Neural cell (in vitro differentiated cells): ENCODE measurements around the gene CENPS. TPM values are rescaled to one million over a fixed set of nuclear protein-coding genes. Genes with fewer than 3 reads are reported as not detected.

Experiments used
- H2AFZ ChIP-seq: fragments of 200-600, 300-800 bp; sonication (generic), shearing (Covaris generic); 2 replicates; pipeline ENCODE4 v1.6.0; 2014; ENCODE audit warnings: low read depth, mild to moderate bottlenecking, antibody characterized with exemption, low read length, moderate library complexity
- H3F3A ChIP-seq: fragments of 200-600 bp; shearing (Covaris generic); 2 replicates; pipeline ENCODE4 v1.6.1; 2016; ENCODE audit warnings: mild to moderate bottlenecking, moderate library complexity, mixed read lengths, antibody characterized with exemption, low read length; ENCODE audit not compliant: insufficient read depth, poor library complexity, severe bottlenecking
- H3K27ac ChIP-seq: fragments of 200-600, 300-800 bp; sonication (generic), shearing (Covaris generic); 2 replicates; pipeline ENCODE4 v1.5.1; 2014; ENCODE audit warnings: mild to moderate bottlenecking, low read length, moderate library complexity
- H3K27me3 ChIP-seq: fragments of 300-800, 200-600 bp; sonication (generic), shearing (Covaris generic); 2 replicates; pipeline ENCODE4 v1.6.0; 2014; ENCODE audit warnings: mild to moderate bottlenecking, low read depth, low read length, moderate library complexity; ENCODE audit not compliant: insufficient read depth
- H3K36me3 ChIP-seq: fragments of 300-800, 200-600 bp; sonication (generic), shearing (Covaris generic); 2 replicates; pipeline ENCODE4 v1.5.1; 2014; ENCODE audit warnings: mild to moderate bottlenecking, antibody characterized with exemption, low read length, moderate library complexity; ENCODE audit not compliant: insufficient read depth
- H3K4me2 ChIP-seq: fragments of 300-800, 200-600 bp; sonication (generic), shearing (Covaris generic); 2 replicates; pipeline ENCODE4 v1.6.0; 2014; ENCODE audit warnings: mild to moderate bottlenecking, low read length
- H3K4me3 ChIP-seq: fragments of 300-800, 200-600 bp; sonication (generic), shearing (Covaris generic); 2 replicates; pipeline ENCODE4 v1.5.1; 2014; ENCODE audit warnings: mild to moderate bottlenecking, low read length, moderate library complexity
- H3K79me2 ChIP-seq: fragments of 200-600 bp; shearing (Covaris generic); replicated peaks from 2 replicates; pipeline ENCODE4 v1.6.0; 2014; ENCODE audit warnings: mild to moderate bottlenecking, low read length, moderate library complexity; ENCODE audit not compliant: insufficient read depth
- H3K9ac ChIP-seq: fragments of 300-800, 200-600 bp; sonication (generic), shearing (Covaris generic); 2 replicates; pipeline ENCODE4 v1.6.1; 2016; ENCODE audit warnings: mild to moderate bottlenecking, low read length, mixed read lengths
- H3K9me2 ChIP-seq: fragments of 200-600 bp; shearing (Covaris generic); 2 replicates; pipeline ENCODE4 v1.6.1; 2016; ENCODE audit warnings: mild to moderate bottlenecking, low read length, mixed read lengths; ENCODE audit not compliant: insufficient read depth
- H3K9me3 ChIP-seq: fragments of 200-600, 300-800 bp; sonication (generic), shearing (Covaris generic); 2 replicates; pipeline ENCODE4 v1.6.1; 2016; ENCODE audit warnings: mild to moderate bottlenecking, mixed run types, low read length, moderate library complexity, mixed read lengths
- H4K20me1 ChIP-seq: fragments of 200-600 bp; shearing (Covaris generic); 2 replicates; pipeline ENCODE4 v1.6.1; 2016; ENCODE audit warnings: mild to moderate bottlenecking, mixed run types; ENCODE audit not compliant: insufficient read depth
- EP300 ChIP-seq: fragments of 450-650 bp; conservative IDR thresholded peaks from 2 replicates; pipeline ENCODE4 v1.6.1; 2014; ENCODE audit warnings: antibody characterized with exemption, mild to moderate bottlenecking, moderate library complexity; ENCODE audit not compliant: poor library complexity, severe bottlenecking
- EZH2 ChIP-seq: fragments of 200-600, 300-800 bp; shearing (Covaris generic), sonication (generic); IDR thresholded peaks from 2 replicates; pipeline ENCODE4 v1.6.1; 2014; ENCODE audit warnings: antibody characterized with exemption, low read length, borderline replicate concordance, mild to moderate bottlenecking; ENCODE audit not compliant: insufficient read depth, poor library complexity, severe bottlenecking
- MXI1 ChIP-seq: fragments of 450-650 bp; conservative IDR thresholded peaks from 2 replicates; pipeline ENCODE4 v1.6.1; 2014; ENCODE audit warnings: antibody characterized with exemption, mild to moderate bottlenecking; ENCODE audit not compliant: poor library complexity, severe bottlenecking
- POLR2AphosphoS5 ChIP-seq: IDR thresholded peaks from 2 replicates; pipeline ENCODE4 v1.6.1; 2012
- RAD21 ChIP-seq: fragments of 450-650 bp; conservative IDR thresholded peaks from 2 replicates; pipeline ENCODE4 v1.6.1; 2014; ENCODE audit warnings: antibody characterized with exemption, mild to moderate bottlenecking, moderate library complexity
- SMC3 ChIP-seq: fragments of 450-650 bp; conservative IDR thresholded peaks from 2 replicates; pipeline ENCODE4 v1.6.1; 2014; ENCODE audit warnings: antibody characterized with exemption, mild to moderate bottlenecking, moderate library complexity; ENCODE audit not compliant: poor library complexity
- TAF1 ChIP-seq: IDR thresholded peaks from 2 replicates; pipeline ENCODE4 v1.6.1; 2012; ENCODE audit warnings: low read depth
- polyA plus RNA-seq: library from polyadenylated mRNA; depleted of rRNA; stranded (reverse); fragments of >200 nt; gene quantifications from 2 replicates; pipeline ENCODE4 v1.2.3, GENCODE V29; 2014
- TF ChIP-seq, protein P1 (sequence below): IDR thresholded peaks from 2 replicates; pipeline ENCODE4 v1.6.1; 2012; ENCODE audit warnings: borderline replicate concordance
- TF ChIP-seq, protein P2 (sequence below): fragments of 450-650 bp; IDR thresholded peaks from 2 replicates; pipeline ENCODE4 v1.5.1; 2014; ENCODE audit warnings: antibody characterized with exemption, mild to moderate bottlenecking, moderate library complexity; ENCODE audit not compliant: poor library complexity, severe bottlenecking

Gene CENPS
- polyA plus RNA-seq, 1 donor from 2014 or later, result 16.5 TPM

DNA sequence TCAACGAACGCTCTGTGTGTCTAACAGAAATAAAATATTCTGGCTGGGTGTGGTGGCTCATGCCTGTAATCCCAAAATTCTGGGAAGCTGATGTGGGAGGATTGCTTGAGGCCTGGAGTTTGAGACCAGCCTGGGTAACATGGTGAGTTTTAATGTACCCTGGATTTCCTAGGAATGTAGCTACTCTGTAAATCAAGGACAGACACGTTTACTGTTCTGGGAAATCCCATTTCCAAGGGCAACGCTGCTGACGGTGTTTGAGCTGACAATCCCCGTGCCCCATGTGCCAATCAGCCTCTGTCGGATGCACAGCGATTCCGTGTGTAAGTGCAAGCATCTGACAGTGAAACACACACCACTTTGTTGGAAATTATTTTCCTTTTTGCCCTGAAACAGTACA is 27.6 kb downstream of the CENPS start:
- Histone ChIP-seq H3K9me2 (no peaks in the 10 kb centered on the region), H3K27me3 (no peaks in the 10 kb centered on the region), H3K9me3 (no peaks in the 10 kb centered on the region), H3K9ac (peak overlapping the region; percentile 37), H3K36me3 (no peaks in the 10 kb centered on the region), H3F3A (no peaks in the 10 kb centered on the region), H2AFZ (no peak overlapping the region), H3K4me3 (peak overlapping the region; percentile 3), H3K27ac (peak overlapping the region; percentile 73), H4K20me1 (no peaks in the 10 kb centered on the region), H3K79me2 (no peaks in the 10 kb centered on the region), H3K4me2 (no peak overlapping the region)
- peak; percentile 58 for TF ChIP-seq POLR2AphosphoS5
- TF ChIP-seq, protein P1, sequence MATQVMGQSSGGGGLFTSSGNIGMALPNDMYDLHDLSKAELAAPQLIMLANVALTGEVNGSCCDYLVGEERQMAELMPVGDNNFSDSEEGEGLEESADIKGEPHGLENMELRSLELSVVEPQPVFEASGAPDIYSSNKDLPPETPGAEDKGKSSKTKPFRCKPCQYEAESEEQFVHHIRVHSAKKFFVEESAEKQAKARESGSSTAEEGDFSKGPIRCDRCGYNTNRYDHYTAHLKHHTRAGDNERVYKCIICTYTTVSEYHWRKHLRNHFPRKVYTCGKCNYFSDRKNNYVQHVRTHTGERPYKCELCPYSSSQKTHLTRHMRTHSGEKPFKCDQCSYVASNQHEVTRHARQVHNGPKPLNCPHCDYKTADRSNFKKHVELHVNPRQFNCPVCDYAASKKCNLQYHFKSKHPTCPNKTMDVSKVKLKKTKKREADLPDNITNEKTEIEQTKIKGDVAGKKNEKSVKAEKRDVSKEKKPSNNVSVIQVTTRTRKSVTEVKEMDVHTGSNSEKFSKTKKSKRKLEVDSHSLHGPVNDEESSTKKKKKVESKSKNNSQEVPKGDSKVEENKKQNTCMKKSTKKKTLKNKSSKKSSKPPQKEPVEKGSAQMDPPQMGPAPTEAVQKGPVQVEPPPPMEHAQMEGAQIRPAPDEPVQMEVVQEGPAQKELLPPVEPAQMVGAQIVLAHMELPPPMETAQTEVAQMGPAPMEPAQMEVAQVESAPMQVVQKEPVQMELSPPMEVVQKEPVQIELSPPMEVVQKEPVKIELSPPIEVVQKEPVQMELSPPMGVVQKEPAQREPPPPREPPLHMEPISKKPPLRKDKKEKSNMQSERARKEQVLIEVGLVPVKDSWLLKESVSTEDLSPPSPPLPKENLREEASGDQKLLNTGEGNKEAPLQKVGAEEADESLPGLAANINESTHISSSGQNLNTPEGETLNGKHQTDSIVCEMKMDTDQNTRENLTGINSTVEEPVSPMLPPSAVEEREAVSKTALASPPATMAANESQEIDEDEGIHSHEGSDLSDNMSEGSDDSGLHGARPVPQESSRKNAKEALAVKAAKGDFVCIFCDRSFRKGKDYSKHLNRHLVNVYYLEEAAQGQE, result no peak
- TF ChIP-seq, protein P2, sequence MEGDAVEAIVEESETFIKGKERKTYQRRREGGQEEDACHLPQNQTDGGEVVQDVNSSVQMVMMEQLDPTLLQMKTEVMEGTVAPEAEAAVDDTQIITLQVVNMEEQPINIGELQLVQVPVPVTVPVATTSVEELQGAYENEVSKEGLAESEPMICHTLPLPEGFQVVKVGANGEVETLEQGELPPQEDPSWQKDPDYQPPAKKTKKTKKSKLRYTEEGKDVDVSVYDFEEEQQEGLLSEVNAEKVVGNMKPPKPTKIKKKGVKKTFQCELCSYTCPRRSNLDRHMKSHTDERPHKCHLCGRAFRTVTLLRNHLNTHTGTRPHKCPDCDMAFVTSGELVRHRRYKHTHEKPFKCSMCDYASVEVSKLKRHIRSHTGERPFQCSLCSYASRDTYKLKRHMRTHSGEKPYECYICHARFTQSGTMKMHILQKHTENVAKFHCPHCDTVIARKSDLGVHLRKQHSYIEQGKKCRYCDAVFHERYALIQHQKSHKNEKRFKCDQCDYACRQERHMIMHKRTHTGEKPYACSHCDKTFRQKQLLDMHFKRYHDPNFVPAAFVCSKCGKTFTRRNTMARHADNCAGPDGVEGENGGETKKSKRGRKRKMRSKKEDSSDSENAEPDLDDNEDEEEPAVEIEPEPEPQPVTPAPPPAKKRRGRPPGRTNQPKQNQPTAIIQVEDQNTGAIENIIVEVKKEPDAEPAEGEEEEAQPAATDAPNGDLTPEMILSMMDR, result no peak
- TF ChIP-seq EP300, result peak; percentile 77
- peak; percentile 19 for TF ChIP-seq MXI1

DNA sequence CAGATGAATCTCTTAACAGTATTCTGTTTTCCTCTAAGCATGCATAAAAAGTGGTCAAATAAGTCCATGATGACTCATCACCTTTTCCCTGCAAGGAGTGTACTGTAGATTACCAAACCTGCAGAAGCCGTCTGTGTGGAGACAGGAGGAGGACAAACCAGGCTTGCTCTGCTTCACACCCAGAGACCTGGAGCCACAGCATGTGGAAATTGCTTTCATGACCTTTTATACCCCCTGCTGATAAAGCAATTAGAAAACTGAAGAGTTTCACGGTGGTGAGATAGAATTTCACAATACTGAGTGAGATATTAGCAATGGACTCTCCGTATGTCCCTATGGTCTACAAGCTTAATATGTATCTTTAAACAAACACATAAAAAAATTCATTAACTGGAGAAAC is 29.0 kb downstream of the CENPS start:
- no peak overlapping the region for H2AFZ ChIP-seq
- TF ChIP-seq EP300 (no peak), POLR2AphosphoS5 (no peak), EZH2 (no peak), RAD21 (no peak), MXI1 (no peak), SMC3 (no peak), TAF1 (no peak)
- TF ChIP-seq, protein P1, result no peak
- TF ChIP-seq, protein P2, result no peak
- no peaks in the 10 kb centered on the region for H4K20me1 ChIP-seq
- no peak overlapping the region for H3K4me2 ChIP-seq
- H3K79me2 ChIP-seq, result no peaks in the 10 kb centered on the region
- H3F3A ChIP-seq, result no peaks in the 10 kb centered on the region
- no peaks in the 10 kb centered on the region for H3K27me3 ChIP-seq
- no peak overlapping the region for H3K27ac ChIP-seq
- H3K9me3 ChIP-seq, result no peaks in the 10 kb centered on the region
- no peak overlapping the region for H3K9ac ChIP-seq
- no peaks in the 10 kb centered on the region for H3K9me2 ChIP-seq
- no peak overlapping the region for H3K4me3 ChIP-seq
- no peaks in the 10 kb centered on the region for H3K36me3 ChIP-seq
